ES-I3 (cell line): ENCODE results near the gene CMPK2.

Source experiments
- H3K36me3 ChIP-seq: 2 replicates; pipeline ENCODE4 v1.6.1; 2013; ENCODE audit warnings: mild to moderate bottlenecking, low read length, control low read depth, moderate library complexity; ENCODE audit not compliant: insufficient read depth
- H3K4me1 ChIP-seq: 2 replicates; pipeline ENCODE4 v1.6.1; 2013; ENCODE audit warnings: mild to moderate bottlenecking, control low read depth, low read length; ENCODE audit not compliant: insufficient read depth
- H3K9ac ChIP-seq: 2 replicates; pipeline ENCODE4 v1.6.1; 2013; ENCODE audit warnings: low read depth, mild to moderate bottlenecking, low read length, moderate library complexity
- H3K9me3 ChIP-seq: 2 replicates; pipeline ENCODE4 v1.6.1; 2013; ENCODE audit warnings: mild to moderate bottlenecking, low read length, moderate library complexity; ENCODE audit not compliant: control insufficient read depth, insufficient read depth

Gene CMPK2

GRCh38 chr2:6887751-6888192 is 22.1 kb upstream of the CMPK2 start:
- Histone ChIP-seq H3K9ac (no peak overlapping the region), H3K4me1 (no peaks in the 10 kb centered on the region), H3K9me3 (no peaks in the 10 kb centered on the region), H3K36me3 (no peaks in the 10 kb centered on the region; the same call in 1 of the 2 replicates)

GRCh38 chr2:6885968-6886367 is 20.3 kb upstream of the CMPK2 start:
- Histone ChIP-seq H3K9me3 (no peaks in the 10 kb centered on the region), H3K36me3 (no peaks in the 10 kb centered on the region; the same call in 1 of the 2 replicates), H3K9ac (no peak overlapping the region), H3K4me1 (no peaks in the 10 kb centered on the region)

- no peaks in the 10 kb centered on the region for H3K9me3 ChIP-seq
- H3K36me3 ChIP-seq = no peaks in the 10 kb centered on the region; the same call in 1 of the 2 replicates
- no peak overlapping the region for H3K9ac ChIP-seq
Observed at GRCh38 chr2:6885551-6885950, 19.8 kb upstream of the CMPK2 start.

GRCh38 chr2:6883448-6884122 is 17.9 kb upstream of the CMPK2 start:
- no peaks in the 10 kb centered on the region for H3K9me3 ChIP-seq
- no peaks in the 10 kb centered on the region for H3K4me1 ChIP-seq
- no peaks in the 10 kb centered on the region; the same call in 1 of the 2 replicates for H3K36me3 ChIP-seq
- no peak overlapping the region for H3K9ac ChIP-seq

More at GRCh38 chr2:6885551-6885950, 19.8 kb upstream of the CMPK2 start:
- no peaks in the 10 kb centered on the region for H3K4me1 ChIP-seq

- Histone ChIP-seq H3K9ac (no peak overlapping the region), H3K9me3 (no peaks in the 10 kb centered on the region)
Observed at GRCh38 chr2:6881516-6881915, 15.8 kb upstream of the CMPK2 start.

GRCh38 chr2:6881046-6881445 is 15.3 kb upstream of the CMPK2 start:
- Histone ChIP-seq H3K36me3 (no peaks in the 10 kb centered on the region; the same call in 1 of the 2 replicates), H3K4me1 (no peaks in the 10 kb centered on the region), H3K9ac (no peak overlapping the region), H3K9me3 (no peaks in the 10 kb centered on the region)

More at GRCh38 chr2:6881516-6881915, 15.8 kb upstream of the CMPK2 start:
- no peaks in the 10 kb centered on the region; the same call in 1 of the 2 replicates for H3K36me3 ChIP-seq
- H3K4me1 ChIP-seq = no peaks in the 10 kb centered on the region

- no peaks in the 10 kb centered on the region for H3K9me3 ChIP-seq
Observed at GRCh38 chr2:6880200-6880733, 14.6 kb upstream of the CMPK2 start.

GRCh38 chr2:6879011-6879410 is 13.3 kb upstream of the CMPK2 start:
- Histone ChIP-seq H3K36me3 (no peaks in the 10 kb centered on the region), H3K9me3 (no peaks in the 10 kb centered on the region), H3K9ac (no peak overlapping the region), H3K4me1 (no peaks in the 10 kb centered on the region)

More at GRCh38 chr2:6880200-6880733, 14.6 kb upstream of the CMPK2 start:
- Histone ChIP-seq H3K9ac (no peak overlapping the region), H3K36me3 (no peaks in the 10 kb centered on the region), H3K4me1 (no peaks in the 10 kb centered on the region)

- no peaks in the 10 kb centered on the region for H3K9me3 ChIP-seq
- no peak overlapping the region for H3K9ac ChIP-seq
- H3K4me1 ChIP-seq = no peaks in the 10 kb centered on the region
- H3K36me3 ChIP-seq = no peaks in the 10 kb centered on the region
Observed at GRCh38 chr2:6878549-6878948, 12.8 kb upstream of the CMPK2 start.

- no peaks in the 10 kb centered on the region for H3K9me3 ChIP-seq
- no peaks in the 10 kb centered on the region for H3K4me1 ChIP-seq
- no peak within 1 kb of the TSS for H3K9ac ChIP-seq
- H3K36me3 ChIP-seq = no peaks in the 10 kb centered on the region
Observed at GRCh38 chr2:6877402-6878304, 11.9 kb upstream of the CMPK2 start, which contains the start of gene RSAD2. Gene RSAD2, plus strand, starts transcription at chr2:6877777. Its CDS starts 24 bp downstream, at chr2:6877801.

- Histone ChIP-seq H3K9ac (no peak overlapping the region), H3K9me3 (no peaks in the 10 kb centered on the region), H3K36me3 (no peaks in the 10 kb centered on the region), H3K4me1 (no peaks in the 10 kb centered on the region)
Observed at GRCh38 chr2:6876309-6876708, 10.6 kb upstream of the CMPK2 start.

- Histone ChIP-seq H3K36me3 (no peaks in the 10 kb centered on the region), H3K4me1 (no peaks in the 10 kb centered on the region), H3K9ac (no peak overlapping the region), H3K9me3 (no peaks in the 10 kb centered on the region)
Observed at GRCh38 chr2:6874032-6874431, 8.3 kb upstream of the CMPK2 start.

GRCh38 chr2:6872394-6872793 is 6.7 kb upstream of the CMPK2 start:
- H3K36me3 ChIP-seq = no peaks in the 10 kb centered on the region
- H3K9me3 ChIP-seq = no peaks in the 10 kb centered on the region
- H3K9ac ChIP-seq = no peak overlapping the region
- no peaks in the 10 kb centered on the region for H3K4me1 ChIP-seq

GRCh38 chr2:6866982-6867381 is 1.3 kb upstream of the CMPK2 start:
- Histone ChIP-seq H3K9me3 (no peaks in the 10 kb centered on the region), H3K36me3 (no peaks in the 10 kb centered on the region), H3K4me1 (no peaks in the 10 kb centered on the region)

More at GRCh38 chr2:6866982-6867381, 1.3 kb upstream of the CMPK2 start:
- no peak overlapping the region for H3K9ac ChIP-seq
